Measurements from ENCODE around the gene OSTF1.

Gene OSTF1

DNA sequence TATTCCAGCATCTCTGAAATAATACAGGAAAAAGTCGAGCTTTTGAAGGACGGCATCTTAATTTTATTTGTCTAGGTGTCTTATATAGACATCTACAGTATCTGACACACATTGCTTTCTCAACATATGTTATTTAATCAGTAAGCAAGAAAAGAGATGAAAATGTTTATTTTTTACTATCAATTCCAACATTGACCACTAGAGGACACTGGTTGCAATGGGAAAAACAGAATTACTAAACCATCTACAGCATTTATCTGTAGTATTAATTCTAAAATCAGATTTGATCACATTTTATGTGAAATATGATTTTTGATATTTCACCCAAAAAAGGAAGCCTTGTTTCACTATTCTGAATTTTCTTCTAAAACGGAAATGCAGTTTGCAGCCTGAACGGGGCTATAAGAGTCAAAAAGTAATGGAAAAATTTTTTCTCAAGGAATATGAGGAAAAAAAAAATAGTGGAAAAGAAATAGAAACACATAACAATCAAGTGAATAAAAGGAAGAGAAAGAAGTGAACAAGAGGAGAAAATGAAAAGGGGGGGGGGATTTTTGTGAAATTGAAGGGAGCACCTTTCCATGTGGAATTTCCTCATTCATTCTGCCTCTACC lies 98.6 kb downstream of the OSTF1 start:
- peaks cover 18% of the 10 kb centered on the region for H3K36me3 Mint-ChIP-seq
- no peaks in the 10 kb centered on the region for H3K9me3 Mint-ChIP-seq
- ATAC-seq = no peak
- H3K4me3 Mint-ChIP-seq = no peak overlapping the region
- no peaks in the 10 kb centered on the region for H3K27me3 Mint-ChIP-seq
- H3K4me1 Mint-ChIP-seq = peaks cover 6% of the 10 kb centered on the region
- no peak overlapping the region for H3K27ac Mint-ChIP-seq

DNA sequence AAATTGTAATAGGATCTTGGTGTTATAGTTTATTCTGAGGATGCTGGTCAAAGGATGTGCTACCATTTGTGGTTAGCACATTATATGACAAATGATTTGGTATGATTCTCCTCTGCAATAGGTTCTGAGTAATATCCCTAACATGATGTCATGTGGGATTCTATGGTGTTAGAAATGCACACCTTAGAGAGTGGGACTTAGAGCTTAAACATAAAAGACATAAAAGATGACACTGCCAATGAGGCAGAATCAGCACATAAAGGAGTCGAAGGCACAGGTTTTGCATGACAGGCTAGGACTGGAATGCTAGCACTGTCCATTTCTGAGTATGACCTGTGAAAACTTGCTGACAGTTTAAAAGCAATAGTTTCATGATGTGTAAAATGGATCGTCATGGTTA lies 100.4 kb downstream of the OSTF1 start:
- H3K9me3 Mint-ChIP-seq = no peaks in the 10 kb centered on the region
- no peaks in the 10 kb centered on the region for H3K27me3 Mint-ChIP-seq
- no peak for ATAC-seq
- peaks cover 6% of the 10 kb centered on the region for H3K4me1 Mint-ChIP-seq
- no peak overlapping the region for H3K4me3 Mint-ChIP-seq
- no peak overlapping the region for H3K27ac Mint-ChIP-seq
- H3K36me3 Mint-ChIP-seq = peaks cover 10% of the 10 kb centered on the region

DNA sequence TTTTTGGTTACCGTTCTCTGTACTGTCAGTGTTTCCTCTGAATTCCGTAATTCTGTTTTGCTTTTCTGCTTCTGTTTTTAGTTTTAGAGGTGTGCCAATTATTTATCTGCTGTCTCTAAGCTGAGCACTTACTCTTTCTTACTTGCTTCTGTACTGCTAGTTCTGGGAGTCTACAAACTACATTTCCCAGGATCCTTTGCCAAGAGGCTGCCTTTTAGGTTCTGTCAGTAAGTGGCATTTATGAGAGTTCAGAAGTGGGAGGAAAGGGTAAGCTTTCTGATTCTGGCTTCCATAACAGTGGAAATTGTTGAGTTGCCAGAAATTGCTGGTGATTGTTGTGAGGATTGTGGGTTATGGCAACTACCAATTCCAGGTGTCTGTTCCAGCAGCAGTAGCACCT lies 102.4 kb downstream of the OSTF1 start:
- Mint-ChIP-seq H3K4me1 (peaks cover 4% of the 10 kb centered on the region), H3K4me3 (no peak overlapping the region), H3K27ac (no peak overlapping the region), H3K9me3 (no peaks in the 10 kb centered on the region), H3K36me3 (peaks cover 23% of the 10 kb centered on the region), H3K27me3 (no peaks in the 10 kb centered on the region)
- ATAC-seq = no peak

All from stimulated activated memory B cell treated with anti-CD40 and anti-IgM and Interleukin-4, amounts not matched to agents 10 μg/mL and 1 μg/mL and 100 μg/mL, for 72 hours (primary cell).